HEK293T (cell line): Measurements from ENCODE around the gene GPR150.

ENCODE experiments used
- CTCF ChIA-PET: fragments of 350-600 bp; formaldehyde crosslinking; extraction: SDS; loops from one replicate; lab custom pipeline; 2021; ENCODE audit warnings: antibody characterized with exemption, inconsistent platforms; lab: Yijun Ruan, JAX
- POLR2A ChIA-PET: fragments of 350-600 bp; formaldehyde crosslinking; extraction: SDS; loops from one replicate; lab custom pipeline; 2020; ENCODE audit warnings: antibody characterized with exemption, inconsistent platforms; lab: Yijun Ruan, JAX
- DNase-seq: peaks from one replicate; pipeline ENCODE4 v3.0.0; 2012; ENCODE audit warnings: mixed read lengths; ENCODE audit errors: extremely low spot score
- ARNT ChIP-seq: fragments of 450-650 bp; IDR thresholded peaks from 2 replicates; pipeline ENCODE4 v1.6.1; 2017; ENCODE audit warnings: mild to moderate bottlenecking
- BHLHE40 ChIP-seq: fragments of 450-650 bp; IDR thresholded peaks from 2 replicates; pipeline ENCODE4 v1.6.1; 2016; ENCODE audit warnings: mild to moderate bottlenecking, moderate library complexity, borderline replicate concordance
- CTBP1 ChIP-seq: fragments of 450-650 bp; IDR thresholded peaks from 2 replicates; pipeline ENCODE4 v1.6.1; 2016; ENCODE audit warnings: borderline replicate concordance
- ELF4 ChIP-seq: fragments of 450-650 bp; IDR thresholded peaks from 2 replicates; pipeline ENCODE4 v1.6.1; 2017; ENCODE audit warnings: antibody characterized with exemption
- FOXA1 ChIP-seq: fragments of 450-650 bp; IDR thresholded peaks from 2 replicates; pipeline ENCODE4 v1.6.1; 2016; ENCODE audit warnings: mild to moderate bottlenecking
- FOXK2 ChIP-seq: fragments of 450-650 bp; IDR thresholded peaks from 2 replicates; pipeline ENCODE4 v1.6.1; 2016; ENCODE audit warnings: mild to moderate bottlenecking
- FOXM1 ChIP-seq: fragments of 450-650 bp; IDR thresholded peaks from 2 replicates; pipeline ENCODE4 v1.6.1; 2017; ENCODE audit warnings: mild to moderate bottlenecking, borderline replicate concordance
- HDGF ChIP-seq: fragments of 450-650 bp; IDR thresholded peaks from 2 replicates; pipeline ENCODE4 v1.6.1; 2017; ENCODE audit warnings: antibody characterized with exemption, borderline replicate concordance
- L3MBTL2 ChIP-seq: fragments of 450-650 bp; conservative IDR thresholded peaks from 2 replicates; pipeline ENCODE4 v1.6.1; 2016; ENCODE audit warnings: mild to moderate bottlenecking
- LEF1 ChIP-seq: fragments of 450-650 bp; IDR thresholded peaks from 2 replicates; pipeline ENCODE4 v1.6.1; 2017; ENCODE audit warnings: mild to moderate bottlenecking, borderline replicate concordance
- NFRKB ChIP-seq: fragments of 450-650 bp; IDR thresholded peaks from 2 replicates; pipeline ENCODE4 v1.6.1; 2016; ENCODE audit warnings: mild to moderate bottlenecking, moderate library complexity
- SP1 ChIP-seq: fragments of 450-650 bp; IDR thresholded peaks from 2 replicates; pipeline ENCODE4 v1.6.1; 2017
- SUZ12 ChIP-seq: fragments of 450-650 bp; IDR thresholded peaks from 2 replicates; pipeline ENCODE4 v1.6.1; 2016; ENCODE audit warnings: mild to moderate bottlenecking
- TARDBP ChIP-seq: fragments of 450-650 bp; IDR thresholded peaks from 2 replicates; pipeline ENCODE4 v1.6.1; 2016
- ZNF384 ChIP-seq: fragments of 450-650 bp; IDR thresholded peaks from 2 replicates; pipeline ENCODE4 v1.6.1; 2016
- TF ChIP-seq, protein P1 (sequence below): fragments of 450-650 bp; IDR thresholded peaks from 2 replicates; pipeline ENCODE4 v1.6.1; 2016

Gene GPR150

DNA sequence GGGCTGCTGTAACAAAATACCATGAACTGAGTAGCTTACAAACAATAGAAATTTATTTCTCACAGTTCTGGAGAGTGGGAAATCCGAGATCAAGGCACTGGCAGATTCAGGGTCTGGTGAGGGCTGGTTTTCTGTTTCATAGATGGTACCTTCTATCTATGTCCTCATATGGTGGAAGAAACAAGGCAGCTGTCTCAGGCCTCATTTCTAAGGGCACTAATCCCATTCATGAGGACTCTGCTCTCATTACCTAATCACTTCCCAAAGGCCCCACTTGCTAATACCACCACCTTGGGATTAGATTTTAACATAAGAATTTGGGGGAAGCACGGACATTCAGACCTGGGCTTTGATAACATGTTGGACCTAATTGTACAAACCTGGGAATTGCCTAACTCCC is 40.2 kb downstream of the GPR150 start:
- POLR2A ChIA-PET = interaction anchor here (1.7 to 3.1 kb wide), 2 partner anchors 13 to 52 kb away, joined by 4 to 12 read pairs; partner anchors contain the start of gene RFESD
- TF ChIP-seq SUZ12 (no peak), FOXK2 (no peak), CTBP1 (no peak), LEF1 (no peak), HDGF (no peak), ZNF384 (no peak), ELF4 (no peak), BHLHE40 (no peak), ARNT (no peak), FOXM1 (no peak), L3MBTL2 (no peak)
- TF ChIP-seq, protein P1, sequence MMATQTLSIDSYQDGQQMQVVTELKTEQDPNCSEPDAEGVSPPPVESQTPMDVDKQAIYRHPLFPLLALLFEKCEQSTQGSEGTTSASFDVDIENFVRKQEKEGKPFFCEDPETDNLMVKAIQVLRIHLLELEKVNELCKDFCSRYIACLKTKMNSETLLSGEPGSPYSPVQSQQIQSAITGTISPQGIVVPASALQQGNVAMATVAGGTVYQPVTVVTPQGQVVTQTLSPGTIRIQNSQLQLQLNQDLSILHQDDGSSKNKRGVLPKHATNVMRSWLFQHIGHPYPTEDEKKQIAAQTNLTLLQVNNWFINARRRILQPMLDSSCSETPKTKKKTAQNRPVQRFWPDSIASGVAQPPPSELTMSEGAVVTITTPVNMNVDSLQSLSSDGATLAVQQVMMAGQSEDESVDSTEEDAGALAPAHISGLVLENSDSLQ = no peak
- CTCF ChIA-PET = no interaction called here
- no peak for DNase-seq

GRCh38 chr5:95662946-95663345 is 43.1 kb downstream of the GPR150 start:
- ChIA-PET POLR2A (no interaction called here), CTCF (no interaction called here)
- TF ChIP-seq FOXA1 = no peak
- TF ChIP-seq L3MBTL2 = no peak
- no peak for TF ChIP-seq FOXK2
- TF ChIP-seq ELF4 = no peak
- no peak for TF ChIP-seq CTBP1
- no peak for TF ChIP-seq FOXM1
- TF ChIP-seq SP1 = no peak
- no peak for TF ChIP-seq LEF1
- TF ChIP-seq ZNF384 = no peak
- no peak for TF ChIP-seq ARNT
- TF ChIP-seq HDGF = no peak
- no peak for TF ChIP-seq NFRKB
- TF ChIP-seq, protein P1 = no peak
- no peak for TF ChIP-seq TARDBP
- no peak for TF ChIP-seq BHLHE40
- no peak for TF ChIP-seq SUZ12
- no peak for DNase-seq

DNA sequence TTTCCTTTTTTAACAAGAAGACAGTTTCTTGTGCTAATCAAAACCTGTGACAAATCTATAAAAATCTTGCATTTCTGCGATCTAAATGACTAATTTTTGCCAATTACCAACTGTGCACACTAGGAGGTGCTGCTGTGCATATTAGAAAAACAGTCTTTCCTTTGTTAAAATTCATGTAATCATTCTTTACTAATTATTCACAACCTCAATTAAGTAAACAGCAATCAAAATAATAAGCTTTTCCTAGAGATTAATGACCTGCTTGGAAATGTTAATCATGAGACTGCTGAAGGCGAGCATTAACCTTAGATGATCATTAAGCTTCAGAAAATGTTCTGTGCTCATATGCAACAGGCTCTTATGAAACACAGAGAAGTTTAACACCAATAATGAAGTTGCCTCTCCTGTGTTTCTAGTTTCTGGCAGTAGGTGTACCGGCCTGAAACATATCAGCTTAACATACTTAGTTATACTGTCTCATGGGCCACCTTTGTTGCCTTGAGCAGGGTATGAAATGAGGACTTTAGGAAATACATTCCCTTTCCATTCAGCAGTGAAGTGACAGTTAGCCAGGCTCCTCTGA is 44.4 kb downstream of the GPR150 start:
- POLR2A ChIA-PET = interaction anchor here (1.1 to 1.4 kb wide), 2 partner anchors 18 to 66 kb away, joined by 3 to 4 read pairs; partner anchors contain the start of gene RFESD
- no peak for DNase-seq
- TF ChIP-seq SUZ12 (no peak), FOXM1 (no peak), LEF1 (no peak), FOXK2 (no peak), TARDBP (no peak), HDGF (no peak), SP1 (no peak)
- TF ChIP-seq, protein P1 = no peak
- CTCF ChIA-PET = interaction anchor here (0.6 to 2.0 kb wide), 16 partner anchors 9 to 206 kb away, joined by 3 to 9 read pairs (median 4); partner anchors contain the start of genes RFESD and SPATA9

- POLR2A ChIA-PET = interaction anchor here (1.8 to 2.5 kb wide), 2 partner anchors 64 to 68 kb away, joined by 4 to 14 read pairs; partner anchors contain the start of gene RHOBTB3
- no peak for DNase-seq
- TF ChIP-seq SUZ12 = no peak
- CTCF ChIA-PET = interaction anchor here (0.6 kb wide), 1 partner anchor 182 kb away, joined by 4 read pairs; no protein-coding TSS in a partner anchor
Observed at GRCh38 chr5:95667061-95667618, 47.3 kb downstream of the GPR150 start.

DNA sequence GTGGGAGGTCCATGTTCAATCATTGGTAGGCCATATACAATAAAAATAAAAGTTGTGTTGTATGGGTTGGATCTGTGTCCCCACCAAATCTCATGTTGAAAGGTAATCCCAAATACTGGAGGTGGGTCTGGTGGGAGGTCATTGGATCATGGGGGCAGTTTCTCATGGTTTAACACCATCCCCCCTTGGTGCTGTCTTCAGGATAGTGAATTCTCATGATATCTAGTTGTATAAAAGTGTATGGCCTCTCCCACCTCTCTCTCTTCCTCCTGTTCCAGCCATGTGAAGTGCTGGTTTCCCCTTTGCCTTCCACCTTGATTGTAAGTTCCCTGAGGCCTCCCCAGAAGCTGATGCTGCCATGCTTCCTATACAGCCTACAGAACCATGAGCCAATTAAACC is 47.8 kb downstream of the GPR150 start:
- DNase-seq = no peak
- ChIA-PET CTCF (interaction anchor here (0.6 kb wide), 1 partner anchor 182 kb away, joined by 4 read pairs; no protein-coding TSS in a partner anchor), POLR2A (interaction anchor here (1.8 to 2.5 kb wide), 2 partner anchors 64 to 67 kb away, joined by 4 to 14 read pairs; partner anchors contain the start of gene RHOBTB3)
- TF ChIP-seq NFRKB = no peak
- no peak for TF ChIP-seq ELF4
- no peak for TF ChIP-seq SUZ12
- no peak for TF ChIP-seq ZNF384
- TF ChIP-seq FOXM1 = no peak
- no peak for TF ChIP-seq FOXA1
- TF ChIP-seq FOXK2 = no peak
- TF ChIP-seq BHLHE40 = no peak
- no peak for TF ChIP-seq TARDBP
- TF ChIP-seq CTBP1 = no peak
- TF ChIP-seq, protein P1 = no peak
- no peak for TF ChIP-seq L3MBTL2
- TF ChIP-seq HDGF = no peak
- TF ChIP-seq LEF1 = no peak
- TF ChIP-seq ARNT = no peak
